Measurements from ENCODE around the gene GAB2.
"Not testable (repeated sequence)": the region's sequence is repeated elsewhere in the genome, so short reads cannot be mapped to it uniquely, and the experiment has no call there.

The GAB2 gene

DNA sequence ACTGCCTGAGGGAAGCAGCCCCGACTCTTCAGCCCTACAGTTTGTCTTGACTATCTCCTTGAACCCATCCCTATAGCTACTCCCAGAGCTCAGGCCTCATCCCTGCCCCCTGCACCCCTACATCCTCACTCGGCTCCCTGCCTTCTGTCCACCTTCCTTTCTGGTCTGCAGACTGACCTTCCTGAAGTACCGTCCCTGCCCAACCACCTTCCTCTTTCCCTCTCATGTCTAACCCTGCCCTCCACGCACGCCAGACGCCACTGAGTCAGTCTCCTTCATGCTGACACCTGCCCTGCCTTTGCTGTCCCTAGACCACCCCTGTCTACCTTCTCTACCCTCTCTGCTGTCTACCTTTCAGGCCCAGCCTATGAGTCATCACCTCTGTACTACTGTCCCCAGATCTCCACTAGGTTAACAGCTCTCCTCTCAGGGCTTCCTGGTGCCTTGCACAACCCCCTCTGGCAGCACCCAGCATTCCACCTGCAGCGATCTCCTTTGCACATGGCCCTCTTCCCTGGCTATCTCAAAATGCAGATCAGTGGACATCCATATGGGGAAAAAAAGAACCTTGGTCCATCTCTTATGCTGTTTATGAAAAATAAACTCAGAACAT lies 238.1 kb downstream of the GAB2 start:
- TF ChIP-seq ZFX (IDR thresholded peaks at IDR 0.05) = no peak
- TF ChIP-seq, protein P1, sequence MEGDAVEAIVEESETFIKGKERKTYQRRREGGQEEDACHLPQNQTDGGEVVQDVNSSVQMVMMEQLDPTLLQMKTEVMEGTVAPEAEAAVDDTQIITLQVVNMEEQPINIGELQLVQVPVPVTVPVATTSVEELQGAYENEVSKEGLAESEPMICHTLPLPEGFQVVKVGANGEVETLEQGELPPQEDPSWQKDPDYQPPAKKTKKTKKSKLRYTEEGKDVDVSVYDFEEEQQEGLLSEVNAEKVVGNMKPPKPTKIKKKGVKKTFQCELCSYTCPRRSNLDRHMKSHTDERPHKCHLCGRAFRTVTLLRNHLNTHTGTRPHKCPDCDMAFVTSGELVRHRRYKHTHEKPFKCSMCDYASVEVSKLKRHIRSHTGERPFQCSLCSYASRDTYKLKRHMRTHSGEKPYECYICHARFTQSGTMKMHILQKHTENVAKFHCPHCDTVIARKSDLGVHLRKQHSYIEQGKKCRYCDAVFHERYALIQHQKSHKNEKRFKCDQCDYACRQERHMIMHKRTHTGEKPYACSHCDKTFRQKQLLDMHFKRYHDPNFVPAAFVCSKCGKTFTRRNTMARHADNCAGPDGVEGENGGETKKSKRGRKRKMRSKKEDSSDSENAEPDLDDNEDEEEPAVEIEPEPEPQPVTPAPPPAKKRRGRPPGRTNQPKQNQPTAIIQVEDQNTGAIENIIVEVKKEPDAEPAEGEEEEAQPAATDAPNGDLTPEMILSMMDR (conservative IDR thresholded peaks at IDR 0.05) = no peak
- no peak overlapping the region for H3K27ac ChIP-seq

DNA sequence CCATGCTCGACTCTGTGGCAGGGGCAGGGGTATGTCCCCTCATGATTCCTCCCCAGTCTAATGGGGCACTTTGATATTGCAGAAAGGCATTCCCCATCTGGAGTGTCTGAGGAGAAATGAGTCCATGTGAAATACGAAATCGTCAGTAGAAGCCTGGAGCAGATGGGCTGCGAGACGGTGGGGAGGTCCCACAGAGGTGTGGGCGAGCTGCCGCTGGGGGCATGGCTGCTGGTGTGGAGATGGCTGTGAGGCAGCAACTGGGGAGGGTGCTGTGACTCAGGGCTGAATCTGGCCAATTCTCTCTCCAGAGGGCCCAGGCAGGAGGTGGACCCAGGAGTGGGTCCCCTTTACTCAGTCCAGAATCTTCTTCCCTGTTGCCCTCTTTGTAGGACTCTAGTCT lies 240.4 kb downstream of the GAB2 start:
- no peak overlapping the region for H3K27ac ChIP-seq
- TF ChIP-seq, protein P1 (conservative IDR thresholded peaks at IDR 0.05) = no peak

DNA sequence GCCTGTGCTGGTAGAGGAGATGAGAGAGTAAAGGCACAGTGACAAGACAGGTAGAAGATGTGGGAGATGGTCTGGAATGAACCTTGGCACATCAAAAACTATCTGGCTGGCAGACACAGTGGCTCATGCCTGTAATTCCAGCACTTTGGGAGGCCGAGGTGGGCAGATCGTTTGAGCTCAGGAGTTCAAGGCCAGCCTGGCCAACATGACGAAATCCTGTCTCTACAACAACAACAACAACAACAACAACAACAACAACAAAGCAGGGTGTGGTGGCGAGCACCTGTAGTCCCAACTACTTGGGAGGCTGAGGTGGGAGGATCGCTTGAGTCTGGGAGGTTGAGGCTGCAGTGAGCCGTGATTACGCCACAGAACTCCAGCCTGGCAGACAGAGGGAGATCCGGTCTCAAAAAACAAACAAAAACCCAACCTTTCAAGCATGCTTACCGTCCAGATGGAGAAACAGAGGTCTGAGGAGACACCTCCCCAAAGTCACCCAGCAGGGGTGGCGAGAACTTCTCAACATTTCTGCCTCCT lies 240.9 kb downstream of the GAB2 start:
- H3K27ac ChIP-seq = no peak overlapping the region
- TF ChIP-seq, protein P1 (conservative IDR thresholded peaks at IDR 0.05) = no peak
- TF ChIP-seq ZFX (IDR thresholded peaks at IDR 0.05) = no peak

DNA sequence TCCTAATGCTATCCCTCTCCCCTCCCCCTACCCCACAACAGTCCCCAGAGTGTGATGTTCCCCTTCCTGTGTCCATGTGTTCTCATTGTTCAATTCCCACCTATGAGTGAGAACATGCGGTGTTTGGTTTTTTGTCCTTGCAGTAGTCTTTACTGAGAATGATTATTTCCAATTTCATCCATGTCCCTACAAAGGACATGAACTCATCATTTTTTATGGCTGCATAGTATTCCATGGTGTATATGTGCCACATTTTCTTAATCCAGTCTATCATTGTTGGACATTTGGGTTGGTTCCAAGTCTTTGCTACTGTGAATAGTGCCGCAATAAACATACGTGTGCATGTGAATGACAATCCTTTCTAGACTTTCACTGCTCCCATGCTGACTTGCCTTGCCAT lies 241.8 kb downstream of the GAB2 start:
- H3K27ac ChIP-seq = not testable (repeated sequence)

DNA sequence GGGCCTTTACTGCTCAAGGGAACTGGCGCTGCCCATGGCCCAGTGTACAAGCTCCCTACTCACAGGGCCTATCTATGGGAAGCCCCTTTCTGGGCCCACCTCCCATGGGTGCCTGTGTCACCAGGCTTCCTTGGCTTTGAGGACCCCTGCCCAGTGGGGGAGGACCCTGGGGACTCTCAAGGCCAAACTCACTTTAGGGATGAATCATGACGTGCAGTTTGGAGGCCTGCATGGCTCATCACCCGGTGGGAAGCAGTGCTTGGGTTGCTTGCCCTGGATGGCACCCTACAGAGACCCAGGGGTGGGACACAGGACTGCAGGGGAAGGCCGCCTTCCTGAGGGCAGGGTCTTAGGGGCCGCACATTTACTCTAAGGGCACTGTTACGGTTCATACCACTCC lies 245.7 kb downstream of the GAB2 start:
- H3K27ac ChIP-seq = no peak overlapping the region
- TF ChIP-seq, protein P1 (conservative IDR thresholded peaks at IDR 0.05) = no peak
- TF ChIP-seq ZFX (IDR thresholded peaks at IDR 0.05) = no peak

DNA sequence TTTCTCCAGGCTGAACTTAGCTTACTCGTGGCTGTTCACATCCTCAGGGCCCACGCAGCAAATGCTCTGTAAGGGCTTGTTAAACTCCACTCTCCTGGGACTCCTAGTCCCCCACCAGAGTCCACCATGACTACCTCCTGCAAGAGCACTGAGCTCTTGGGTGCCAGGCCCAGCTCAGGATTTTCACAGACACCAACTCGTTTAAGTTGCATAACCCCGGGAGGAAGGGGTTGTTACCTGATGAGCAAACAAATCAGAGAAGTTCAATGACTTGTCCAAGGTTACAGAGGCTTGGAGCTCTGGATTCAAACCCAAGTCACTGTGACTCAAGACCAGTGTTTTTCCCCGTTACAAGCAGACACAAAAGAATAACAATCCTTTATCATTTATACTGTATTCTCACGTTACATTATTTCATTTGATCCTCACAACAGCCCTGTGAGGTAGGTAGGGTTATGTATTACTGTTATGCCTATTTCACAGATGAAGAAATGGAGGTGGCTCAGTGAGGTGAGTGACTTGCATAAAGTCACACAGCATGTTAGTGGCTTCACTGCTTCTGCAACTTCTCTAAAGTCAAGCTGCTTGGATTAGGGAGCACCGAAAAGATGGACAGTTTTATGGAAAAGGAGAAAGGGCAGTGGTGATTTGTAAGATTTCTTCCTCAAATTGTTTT lies 246.6 kb downstream of the GAB2 start:
- peak overlapping the region; percentile 81 for H3K27ac ChIP-seq
- no peak for TF ChIP-seq ZFX (IDR thresholded peaks at IDR 0.05)
- TF ChIP-seq, protein P1 (conservative IDR thresholded peaks at IDR 0.05) = no peak

DNA sequence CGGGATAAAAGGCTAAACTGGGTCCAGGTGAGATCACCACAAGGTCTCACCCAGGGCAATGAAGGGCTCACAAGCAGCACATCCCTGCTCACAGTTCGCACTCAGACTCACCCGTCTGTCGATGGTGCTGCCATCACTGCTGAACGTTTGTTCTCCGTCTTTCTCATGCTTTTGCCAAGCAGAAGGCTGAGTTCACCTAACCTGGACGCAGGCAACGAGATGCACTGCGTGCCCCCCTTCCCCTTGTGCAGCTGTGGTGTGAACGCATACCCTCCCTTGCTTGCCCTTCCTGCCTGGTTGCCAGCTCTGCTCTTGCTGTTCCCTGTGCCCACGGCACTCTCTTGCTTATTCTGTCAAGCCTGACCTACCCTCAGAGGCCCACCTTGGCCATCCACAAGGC lies 247.2 kb downstream of the GAB2 start:
- peak overlapping the region; percentile 81 for H3K27ac ChIP-seq
- TF ChIP-seq, protein P1 (conservative IDR thresholded peaks at IDR 0.05) = no peak
- TF ChIP-seq ZFX (IDR thresholded peaks at IDR 0.05) = no peak
